Skeletal muscle satellite cell (primary cell): ENCODE data around the gene MTRFR. TPM values are rescaled to one million over a fixed set of nuclear protein-coding genes. Genes with fewer than 3 reads are reported as not detected.

Experiments used
- small RNA-seq: library from RNA; depleted of rRNA; stranded (forward); fragments of <200 nt; gene quantifications from one replicate; pipeline ENCODE3, GENCODE V24; 2012

MTRFR gene

Small RNA genes lying within 50 kb of the gene (small RNA-seq; reads per million reads assigned to genes)
- not detected for gene RNA5SP375
